ENCODE data around the gene CPTP.

DNA sequence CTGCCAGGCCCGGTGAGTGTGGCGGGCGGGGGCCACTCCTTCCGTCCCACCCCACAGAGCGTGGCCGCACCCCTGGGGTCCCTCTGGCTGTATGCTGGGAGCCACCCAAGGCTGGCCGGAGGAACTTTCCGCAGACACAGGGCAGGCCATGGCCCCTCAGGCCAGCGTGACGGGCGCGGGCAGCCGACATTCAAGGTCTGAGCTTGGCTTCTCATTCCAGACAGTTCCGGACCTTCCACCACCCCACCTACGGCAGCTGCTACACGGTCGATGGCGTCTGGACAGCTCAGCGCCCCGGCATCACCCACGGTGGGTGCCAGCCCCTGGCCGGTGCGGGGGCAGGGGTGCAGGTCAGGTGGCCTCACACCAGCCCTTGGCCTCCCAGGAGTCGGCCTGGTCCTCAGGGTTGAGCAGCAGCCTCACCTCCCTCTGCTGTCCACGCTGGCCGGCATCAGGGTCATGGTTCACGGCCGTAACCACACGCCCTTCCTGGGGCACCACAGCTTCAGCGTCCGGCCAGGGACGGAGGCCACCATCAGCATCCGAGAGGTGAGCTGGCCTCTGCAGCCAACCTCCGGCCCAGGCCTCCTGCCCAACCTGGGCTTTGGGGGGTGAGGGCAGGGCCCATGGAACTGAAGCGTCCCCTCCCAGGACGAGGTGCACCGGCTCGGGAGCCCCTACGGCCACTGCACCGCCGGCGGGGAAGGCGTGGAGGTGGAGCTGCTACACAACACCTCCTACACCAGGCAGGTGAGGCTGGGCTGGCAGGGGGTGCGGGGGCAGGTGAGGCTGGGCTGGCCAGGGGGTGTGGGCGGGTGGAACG, 37.1 kb upstream of the CPTP start:
- no peak for TF ChIP-seq TCF12 (IDR thresholded peaks at IDR 0.05; ENCODE audit: low read depth)
- TF ChIP-seq EP300 (IDR thresholded peaks at IDR 0.05; ENCODE audit: borderline replicate concordance), result no peak
- TF ChIP-seq YY1 (IDR thresholded peaks at IDR 0.05; ENCODE audit: low read depth), result no peak
- TF ChIP-seq MAX (IDR thresholded peaks at IDR 0.05), result no peak
- no peak for TF ChIP-seq REST (IDR thresholded peaks at IDR 0.05; ENCODE audit: low read depth)

Measured in Ishikawa (cell line).